Esophagus squamous epithelium (tissue), 4 donors: ENCODE data around the gene DMKN.

ENCODE experiments used
- POLR2A ChIP-seq, 4 donors: fragments of 450-650 bp; IDR thresholded peaks; one replicate each; pipeline ENCODE4 v1.6.1; 2017; ENCODE audit warnings: antibody characterized with exemption in 4 of 4, mild to moderate bottlenecking in 4 of 4, moderate library complexity in 3 of 4
- TF ChIP-seq, protein P1 (sequence below), 6 experiments: fragments of 450-650 bp in 4 of 6; fragments of 200-600 bp in 2 of 6; sonication (generic) in 2 of 6; IDR thresholded peaks; one replicate each; pipeline ENCODE4 v1.5.1; 2016 to 2019; ENCODE audit warnings: antibody characterized with exemption in 6 of 6, mild to moderate bottlenecking in 4 of 6, moderate library complexity in 4 of 6

DNA sequence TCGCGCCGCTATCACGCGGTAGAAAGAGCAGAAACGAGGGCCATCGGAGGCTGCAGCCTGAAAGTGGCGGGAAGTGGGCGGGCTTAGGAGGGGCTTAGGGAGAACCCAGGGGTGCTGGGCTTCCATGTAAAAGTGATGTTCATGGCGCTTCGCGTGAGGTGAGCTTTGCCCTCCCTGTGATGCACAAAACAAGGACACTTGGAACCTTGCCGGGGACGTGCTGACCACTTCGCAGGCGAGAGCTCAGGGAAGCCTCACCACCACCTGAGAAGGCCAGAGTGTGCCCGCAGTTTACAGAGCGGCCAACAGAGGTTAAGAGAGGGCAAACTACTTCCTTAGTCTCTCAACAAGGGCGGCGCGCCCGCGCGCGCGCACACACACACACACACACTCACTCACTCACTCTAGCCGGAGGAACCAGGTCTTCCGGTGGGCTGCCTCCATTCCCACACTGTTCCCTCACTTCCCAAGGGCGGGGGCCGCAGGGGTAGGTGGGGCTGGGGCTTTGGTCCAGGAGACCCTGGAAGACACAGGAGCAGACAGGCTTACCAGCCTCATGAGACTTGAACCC lies 20.5 kb upstream of the DMKN start:
- TF ChIP-seq, protein P1, sequence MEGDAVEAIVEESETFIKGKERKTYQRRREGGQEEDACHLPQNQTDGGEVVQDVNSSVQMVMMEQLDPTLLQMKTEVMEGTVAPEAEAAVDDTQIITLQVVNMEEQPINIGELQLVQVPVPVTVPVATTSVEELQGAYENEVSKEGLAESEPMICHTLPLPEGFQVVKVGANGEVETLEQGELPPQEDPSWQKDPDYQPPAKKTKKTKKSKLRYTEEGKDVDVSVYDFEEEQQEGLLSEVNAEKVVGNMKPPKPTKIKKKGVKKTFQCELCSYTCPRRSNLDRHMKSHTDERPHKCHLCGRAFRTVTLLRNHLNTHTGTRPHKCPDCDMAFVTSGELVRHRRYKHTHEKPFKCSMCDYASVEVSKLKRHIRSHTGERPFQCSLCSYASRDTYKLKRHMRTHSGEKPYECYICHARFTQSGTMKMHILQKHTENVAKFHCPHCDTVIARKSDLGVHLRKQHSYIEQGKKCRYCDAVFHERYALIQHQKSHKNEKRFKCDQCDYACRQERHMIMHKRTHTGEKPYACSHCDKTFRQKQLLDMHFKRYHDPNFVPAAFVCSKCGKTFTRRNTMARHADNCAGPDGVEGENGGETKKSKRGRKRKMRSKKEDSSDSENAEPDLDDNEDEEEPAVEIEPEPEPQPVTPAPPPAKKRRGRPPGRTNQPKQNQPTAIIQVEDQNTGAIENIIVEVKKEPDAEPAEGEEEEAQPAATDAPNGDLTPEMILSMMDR (IDR thresholded peaks at IDR 0.05) = no peak
- TF ChIP-seq POLR2A (IDR thresholded peaks at IDR 0.05) = no peak
